K562 (cell line): ENCODE data around the gene SEMA3F. TPM values are rescaled to one million over a fixed set of nuclear protein-coding genes. Genes with fewer than 3 reads are reported as not detected.

ENCODE experiments used
- ATAC-seq: fragments of 200-7000 bp; cut with Tn5 transposase; 3 replicates; pipeline ENCODE4 v1.9.1; 2020; ENCODE audit warnings: moderate library complexity
- BruUV-seq: library from RNA; stranded (reverse); fragments of 400-500 nt; replicated peaks from 2 replicates; lab custom pipeline; 2021; lab: Mats Ljungman, UMichigan
- CTCF ChIA-PET: fragments of 300-600 bp; formaldehyde crosslinking; extraction: SDS; loops from one replicate; lab custom pipeline; 2021; ENCODE audit warnings: low intra/inter-chr PET ratio; lab: Yijun Ruan, JAX
- POLR2A ChIA-PET: fragments of 300-600, 350-650 bp; sonication (Branson Sonifier 250); formaldehyde crosslinking; extraction: SDS; loops from one replicate; lab custom pipeline; 2021; ENCODE audit warnings: antibody characterized with exemption, inconsistent platforms; lab: Yijun Ruan, JAX
- DNase-seq, 4 experiments: peaks; one replicate each; pipeline versions ENCODE4 v3.0.0 to v3.0.0-alpha.2; 2011 to 2018; ENCODE audit warnings: low spot score in 3 of 4, mixed read lengths in 3 of 4; ENCODE audit errors: extremely low read depth in 1 of 4
- FAIRE-seq: peaks from 2 replicates; lab custom pipeline; 2011; peaks lifted over from hg19 to GRCh38; lab: Jason Lieb, UNC
- H2AFZ ChIP-seq: 2 replicates; pipeline ENCODE4 v1.6.0; 2011; ENCODE audit warnings: low read depth, low read length, control low read depth, inconsistent platforms
- H3K27ac ChIP-seq: fragments of 200-600 bp; 3 replicates; pipeline ENCODE4 v1.8.0; 2011; ENCODE audit warnings: low read depth, mild to moderate bottlenecking, control low read depth, inconsistent platforms, low read length, moderate library complexity, mixed read lengths; ENCODE audit errors: extremely low read depth
- H3K27me3 ChIP-seq, 2 experiments: fragments of 300-600 bp in 1 of 2; 2 replicates in 1 of 2; 3 replicates in 1 of 2; pipeline versions ENCODE4 v1.6.0 to v1.8.0; 2011; ENCODE audit warnings: inconsistent platforms in 2 of 2, low read length in 2 of 2, mild to moderate bottlenecking in 1 of 2, mixed read lengths in 1 of 2, moderate library complexity in 1 of 2; ENCODE audit not compliant: control insufficient read depth in 2 of 2, insufficient read depth in 2 of 2
- H3K36me3 ChIP-seq: fragments of 300-600 bp; 3 replicates; pipeline ENCODE4 v1.8.0; 2011; ENCODE audit warnings: mild to moderate bottlenecking, low read length, inconsistent platforms; ENCODE audit not compliant: control insufficient read depth, insufficient read depth
- H3K4me1 ChIP-seq, 2 experiments: fragments of 200-600 bp in 1 of 2; replicated peaks in 1 of 2; 2 replicates in 1 of 2; 3 replicates in 1 of 2; pipeline versions ENCODE4 v1.5.1 to v1.8.0; 2011; ENCODE audit warnings: inconsistent platforms in 2 of 2, low read length in 2 of 2, mild to moderate bottlenecking in 1 of 2, mixed read lengths in 1 of 2, moderate library complexity in 1 of 2; ENCODE audit not compliant: control insufficient read depth in 2 of 2, insufficient read depth in 2 of 2
- H3K4me2 ChIP-seq: 2 replicates; pipeline ENCODE4 v1.6.1; 2011; ENCODE audit warnings: low read length, control low read depth, inconsistent platforms, mixed read lengths; ENCODE audit not compliant: insufficient read depth
- H3K4me3 ChIP-seq: fragments of 200-600 bp; sonication (generic), shearing (Covaris generic); 2 replicates; pipeline ENCODE4 v1.5.1; 2016; ENCODE audit warnings: control low read depth, inconsistent platforms
- H3K79me2 ChIP-seq: fragments of 200-600 bp; 3 replicates; pipeline ENCODE4 v1.8.0; 2011; ENCODE audit warnings: low read length, inconsistent platforms; ENCODE audit not compliant: control insufficient read depth, insufficient read depth
- H3K9ac ChIP-seq, 2 experiments: 2 replicates each; pipeline versions ENCODE4 v1.6.0 to v1.6.1; 2011; ENCODE audit warnings: low read depth in 2 of 2, low read length in 2 of 2, control low read depth in 1 of 2, inconsistent platforms in 1 of 2, mild to moderate bottlenecking in 1 of 2, mixed read lengths in 1 of 2; ENCODE audit not compliant: insufficient read depth in 1 of 2
- H3K9me1 ChIP-seq: one replicate; pipeline ENCODE4 v1.6.0; 2011; ENCODE audit warnings: inconsistent platforms, mild to moderate bottlenecking, low read length, moderate library complexity; ENCODE audit not compliant: control insufficient read depth, insufficient read depth
- H3K9me3 ChIP-seq: replicated peaks from 2 replicates; pipeline ENCODE4 v1.5.1; 2011; ENCODE audit warnings: low read depth, low read length, inconsistent platforms; ENCODE audit not compliant: control insufficient read depth, insufficient read depth
- H4K20me1 ChIP-seq: replicated peaks from 2 replicates; pipeline ENCODE4 v1.6.1; 2011; ENCODE audit warnings: low read length, inconsistent platforms, mixed read lengths; ENCODE audit not compliant: control insufficient read depth, insufficient read depth
- BCOR ChIP-seq: fragments of 450-650 bp; IDR thresholded peaks from 2 replicates; pipeline ENCODE4 v1.6.1; 2016
- GTF2E2 ChIP-seq: fragments of 200-800 bp; sonication (Bioruptor generic); IDR thresholded peaks from 2 replicates; pipeline ENCODE4 v1.6.1; 2016; ENCODE audit warnings: missing genetic modification characterization, missing compliant biosample characterization
- NFIC ChIP-seq: fragments of 450-650 bp; IDR thresholded peaks from 2 replicates; pipeline ENCODE4 v1.6.1; 2017; ENCODE audit warnings: mild to moderate bottlenecking, inconsistent platforms
- SNRNP70 ChIP-seq: fragments of 200-400 bp; formaldehyde crosslinking; optimal IDR thresholded peaks from 2 replicates; pipeline ENCODE3; 2017; ENCODE audit warnings: low read depth, low read length
- WGBS: fragments of 100-300 bp; shearing (Covaris generic); methylation state at CpG from one replicate; pipeline ENCODE4 v1.1.6; 2016; ENCODE audit warnings: low coverage, mixed read lengths; ENCODE audit not compliant: insufficient coverage; ENCODE audit errors: missing lambda C conversion rate; 5-methylcytosine and 5-hydroxymethylcytosine counted together
- in situ Hi-C: fragments of 300-500 bp; cut with MboI; formaldehyde crosslinking; loops from 4 replicates; pipeline ENCODE4 v1.15.0; 2018; ENCODE audit warnings: inconsistent platforms, mixed read lengths
- intact Hi-C: fragments of 100-400 bp; cut with micrococcal nuclease; formaldehyde crosslinking; loops from 2 replicates; pipeline ENCODE4 v1.14.2; 2022
- polyA plus RNA-seq, 8 experiments: library from polyadenylated mRNA; depleted of rRNA in 4 of 8; stranded (reverse) in 5 of 8; unstranded in 3 of 8; fragments of >200 nt; fragmentation: Nextera tagmentation in 2 of 8; fragmentation: Illumina TruSeq in 1 of 8; extraction: Ambion mirVana in 2 of 8; extraction: Trizol in 1 of 8; gene quantifications; 2 replicates each; pipeline versions ENCODE4 v1.2.1 to v1.2.3, GENCODE V29; 2011 to 2014; ENCODE audit warnings: inconsistent platforms in 1 of 8, missing spikeins in 1 of 8
- total RNA-seq, 7 experiments: library from RNA; depleted of rRNA in 6 of 7; stranded (reverse); fragments of >200 nt in 6 of 7; fragmentation: Illumina TruSeq in 2 of 7; extraction: Trizol in 2 of 7; gene quantifications; 2 replicates each; pipeline versions ENCODE4 v1.2.1 to v1.2.3, GENCODE V29; 2011 to 2021; ENCODE audit warnings: low replicate concordance in 1 of 7
- TF ChIP-seq, protein P1 (sequence below), 2 experiments: fragments of 200-800 bp in 1 of 2; sonication (Bioruptor generic) in 1 of 2; sonication (generic) in 1 of 2; formaldehyde crosslinking in 1 of 2; IDR thresholded peaks in 1 of 2; conservative IDR thresholded peaks in 1 of 2; 2 replicates each; pipeline versions ENCODE4 v1.5.0 to v1.6.1; 2016 to 2020; ENCODE audit warnings: missing compliant biosample characterization in 1 of 2, missing genetic modification characterization in 1 of 2, missing genetic modification reagents in 1 of 2

Gene SEMA3F
- total and polyA plus RNA-seq, 9 of the 15 experiments (the other 6 are each of a cell fraction or from before 2014, with no cell fraction given): 0.58 to 3.0 (median 2.0) TPM; not detected in 2

DNA sequence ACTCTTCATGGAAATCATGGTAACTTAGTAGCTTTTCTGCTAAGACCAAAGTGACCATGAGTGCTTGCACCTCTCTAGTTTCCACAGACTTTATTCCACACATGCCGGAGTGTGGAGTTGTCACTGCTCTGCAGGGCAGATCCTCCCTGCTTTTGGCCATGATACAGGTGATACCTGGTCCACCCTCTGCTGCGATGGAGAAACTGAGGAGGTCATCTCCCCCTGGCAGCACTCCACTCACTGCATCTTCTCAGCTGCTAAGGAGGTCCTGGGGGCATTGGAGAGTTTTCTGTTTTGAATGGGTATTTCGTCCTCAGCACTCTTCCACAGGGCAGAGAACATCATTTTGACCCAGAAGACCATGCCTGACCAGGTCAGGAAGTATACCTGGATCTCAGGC lies 35.3 kb upstream of the SEMA3F start:
- peaks cover 56% of the 10 kb centered on the region for H3K36me3 ChIP-seq
- BruUV-seq: no TSS peak
- peaks cover 0 to under 1% of the 10 kb centered on the region in 2 experiments; a peak in 1 of 5 replicates for H3K4me1 ChIP-seq
- no peak overlapping the region for H3K4me2 ChIP-seq
- no peaks in the 10 kb centered on the region for H3K9me3 ChIP-seq
- in situ Hi-C loops (loop anchor here (5.0 kb wide), 1 partner anchor 63 kb away; no protein-coding TSS in a partner anchor), intact Hi-C loops (loop anchor here (5.0 kb wide), 1 partner anchor 153 kb away; no protein-coding TSS in a partner anchor)
- ATAC-seq (no peak), DNase-seq (no peak), FAIRE-seq (no peak)
- H3K79me2 ChIP-seq: no peaks in the 10 kb centered on the region
- ChIA-PET POLR2A (interaction anchor here (0.6 to 3.3 kb wide), 9 partner anchors 10 to 211 kb away, joined by 3 to 12 read pairs (median 3); no protein-coding TSS in a partner anchor), CTCF (interaction anchor here (4.4 kb wide), 1 partner anchor 70 kb away, joined by 34 read pairs; no protein-coding TSS in a partner anchor)
- no peak overlapping the region for H3K9ac ChIP-seq
- H3K9me1 ChIP-seq: no peaks in the 10 kb centered on the region
- no peak overlapping the region for H3K4me3 ChIP-seq
- no peaks in the 10 kb centered on the region for H3K27me3 ChIP-seq
- TF ChIP-seq BCOR (no peak), SNRNP70 (no peak), GTF2E2 (tag) (no peak), NFIC (no peak)
- TF ChIP-seq, protein P1, sequence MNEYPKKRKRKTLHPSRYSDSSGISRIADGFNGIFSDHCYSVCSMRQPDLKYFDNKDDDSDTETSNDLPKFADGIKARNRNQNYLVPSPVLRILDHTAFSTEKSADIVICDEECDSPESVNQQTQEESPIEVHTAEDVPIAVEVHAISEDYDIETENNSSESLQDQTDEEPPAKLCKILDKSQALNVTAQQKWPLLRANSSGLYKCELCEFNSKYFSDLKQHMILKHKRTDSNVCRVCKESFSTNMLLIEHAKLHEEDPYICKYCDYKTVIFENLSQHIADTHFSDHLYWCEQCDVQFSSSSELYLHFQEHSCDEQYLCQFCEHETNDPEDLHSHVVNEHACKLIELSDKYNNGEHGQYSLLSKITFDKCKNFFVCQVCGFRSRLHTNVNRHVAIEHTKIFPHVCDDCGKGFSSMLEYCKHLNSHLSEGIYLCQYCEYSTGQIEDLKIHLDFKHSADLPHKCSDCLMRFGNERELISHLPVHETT (CRISPR knock-in tag; conservative IDR thresholded peaks at IDR 0.05 in 1 of 2, IDR thresholded peaks at IDR 0.05 in 1 of 2): no peak
- no peak overlapping the region for H2AFZ ChIP-seq
- WGBS: 82% methylated on average over 3 of the region's 3 CpGs
- peaks cover 12% of the 10 kb centered on the region for H4K20me1 ChIP-seq
- no peak overlapping the region for H3K27ac ChIP-seq
